Measurements from ENCODE around the gene TMEM164.
A peak's percentile ranks its signal among the peaks of the same experiment; 100 is the strongest.
"Not testable (repeated sequence)": the region's sequence is repeated elsewhere in the genome, so short reads cannot be mapped to it uniquely, and the experiment has no call there.

The TMEM164 gene

GRCh38 chrX:110002300-110003166 lies at the start of gene TMEM164:
TSS of gene TMEM164 (plus strand) at chrX:110003114. CDS start at chrX:110003775, 661 bp downstream.
- DNase-seq (ENCODE audit: low read depth): peak; percentile 77

GRCh38 chrX:109954333-109954732 lies 48.6 kb upstream of the TMEM164 start:
- DNase-seq (ENCODE audit: low read depth): no peak

GRCh38 chrX:109954955-109955354 lies 48.0 kb upstream of the TMEM164 start:
- no peak for DNase-seq (ENCODE audit: low read depth)

GRCh38 chrX:109958266-109958665 lies 44.6 kb upstream of the TMEM164 start:
- no peak for DNase-seq (ENCODE audit: low read depth)

- DNase-seq (ENCODE audit: low read depth): no peak
Measured at GRCh38 chrX:109959356-109959871, 43.5 kb upstream of the TMEM164 start.

- DNase-seq (ENCODE audit: low read depth): no peak
Measured at GRCh38 chrX:109964390-109964789, 38.5 kb upstream of the TMEM164 start.

- no peak for DNase-seq (ENCODE audit: low read depth)
Measured at GRCh38 chrX:109966246-109966645, 36.7 kb upstream of the TMEM164 start.

- no peak for DNase-seq (ENCODE audit: low read depth)
Measured at GRCh38 chrX:109967156-109967555, 35.8 kb upstream of the TMEM164 start.

- DNase-seq (ENCODE audit: low read depth): not testable (repeated sequence)
Measured at GRCh38 chrX:109970841-109971240, 32.1 kb upstream of the TMEM164 start.

GRCh38 chrX:109974906-109975655 lies 27.8 kb upstream of the TMEM164 start:
- no peak for DNase-seq (ENCODE audit: low read depth)

GRCh38 chrX:109985210-109985609 lies 17.7 kb upstream of the TMEM164 start:
- not testable (repeated sequence) for DNase-seq (ENCODE audit: low read depth)

- no peak for DNase-seq (ENCODE audit: low read depth)
Measured at GRCh38 chrX:109987884-109988283, 15.0 kb upstream of the TMEM164 start.

GRCh38 chrX:109990582-109991276 lies 12.2 kb upstream of the TMEM164 start:
- no peak for DNase-seq (ENCODE audit: low read depth)

- DNase-seq (ENCODE audit: low read depth): no peak
Measured at GRCh38 chrX:109992203-109992602, 10.7 kb upstream of the TMEM164 start.

- DNase-seq (ENCODE audit: low read depth): no peak
Measured at GRCh38 chrX:109995155-109995554, 7.8 kb upstream of the TMEM164 start.

- no peak for DNase-seq (ENCODE audit: low read depth)
Measured at GRCh38 chrX:109997786-109998452, 5.0 kb upstream of the TMEM164 start.

- no peak for DNase-seq (ENCODE audit: low read depth)
Measured at GRCh38 chrX:110000000-110000399, 2.9 kb upstream of the TMEM164 start.

GRCh38 chrX:110000847-110001713 lies 1.8 kb upstream of the TMEM164 start:
- DNase-seq (ENCODE audit: low read depth): no peak

- DNase-seq (ENCODE audit: low read depth): no peak
Measured at GRCh38 chrX:110001740-110002299, 1.1 kb upstream of the TMEM164 start.
